GM19025 (cell line): ENCODE measurements around the gene GFY.

Experiments used
- ATAC-seq: cut with Tn5 transposase; IDR thresholded peaks from one replicate; pipeline ENCODE4 v1.9.1; 2021; ENCODE audit warnings: mild to moderate bottlenecking, low read depth, moderate library complexity; ENCODE audit not compliant: unreplicated experiment

The GFY gene

DNA sequence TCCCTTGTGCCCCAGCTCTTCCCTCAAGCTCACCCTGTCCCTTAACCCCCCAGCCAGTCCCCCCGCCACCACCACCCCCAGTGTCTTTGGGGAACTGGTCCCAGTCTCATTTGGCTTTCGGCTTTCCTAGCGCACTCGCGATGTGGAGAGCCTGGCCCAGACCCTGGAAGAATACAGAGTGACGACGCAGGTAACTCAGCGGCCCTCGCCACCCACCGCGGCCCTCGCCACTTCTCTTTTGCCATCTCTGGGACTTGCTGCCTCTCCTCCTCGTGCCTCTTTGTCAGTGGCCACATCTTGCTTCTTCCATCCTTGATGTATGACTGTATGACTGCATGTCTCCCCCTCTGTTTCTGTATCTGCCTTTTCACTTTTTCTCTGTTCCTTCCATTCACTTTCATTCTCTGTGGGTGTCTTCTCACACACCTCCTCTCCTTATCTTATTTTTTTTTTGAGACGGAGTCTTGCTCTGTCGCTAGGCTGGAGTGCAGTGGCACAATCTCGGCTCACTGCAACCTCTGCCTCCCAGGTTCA is 17.6 kb upstream of the GFY start:
- ATAC-seq, result no peak

DNA sequence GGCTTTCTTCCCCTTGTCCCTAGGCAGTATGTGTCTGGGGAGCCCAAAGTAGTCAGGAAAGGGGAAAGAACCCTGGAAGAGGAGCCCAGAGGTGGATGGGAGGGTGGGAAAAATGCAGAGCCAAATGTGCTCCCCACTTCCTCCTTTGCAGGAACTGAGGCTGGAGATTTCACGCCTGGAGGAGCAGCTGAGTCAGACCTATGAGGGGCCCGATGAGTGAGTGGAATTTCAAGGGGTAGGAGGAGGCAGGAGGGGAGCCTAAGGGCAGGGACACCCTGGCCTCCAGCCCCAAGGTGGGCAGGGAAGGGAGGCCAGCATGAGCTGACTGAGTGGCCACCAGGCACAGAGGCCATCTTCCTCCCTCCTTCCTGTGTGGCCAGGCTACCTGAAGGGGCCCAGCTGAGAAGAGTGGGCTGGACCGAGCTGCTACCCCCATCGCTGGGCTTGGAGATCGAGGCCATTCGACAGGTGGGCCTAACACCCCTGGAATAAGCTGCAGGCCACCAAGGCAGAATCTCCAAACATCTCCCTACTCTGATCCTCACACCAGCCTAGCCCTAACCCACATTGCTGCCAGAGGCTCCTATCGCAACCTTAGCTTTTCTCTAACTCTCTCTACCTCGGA is 16.3 kb upstream of the GFY start:
- no peak for ATAC-seq

DNA sequence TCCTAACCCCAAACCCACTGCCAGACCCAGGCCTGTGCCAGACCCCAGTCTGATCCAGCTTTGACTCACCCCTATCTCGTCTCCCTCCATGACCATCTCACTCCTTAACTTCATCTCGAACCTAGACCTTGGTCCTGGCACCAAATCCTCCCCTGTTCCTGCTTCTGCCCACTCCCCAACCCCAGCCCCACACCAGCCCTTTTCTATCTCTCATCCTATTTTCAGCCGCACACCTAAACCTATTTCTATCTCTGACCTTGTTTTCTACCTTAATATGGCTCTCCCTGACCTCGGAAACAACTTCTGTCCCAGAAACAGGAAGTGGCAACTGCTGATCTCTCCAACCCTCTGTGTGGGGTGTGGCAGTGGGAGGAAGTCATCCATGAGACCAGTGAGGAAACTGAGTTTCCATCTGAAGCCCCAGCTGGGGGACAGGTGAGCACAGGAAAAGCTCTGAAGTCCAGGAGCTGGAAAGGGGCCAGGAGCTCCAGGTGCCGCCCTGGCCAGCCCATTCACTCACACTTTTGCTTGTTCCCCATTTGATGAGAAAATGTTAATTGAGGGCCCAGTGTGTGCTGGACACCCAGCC is 15.7 kb upstream of the GFY start:
- ATAC-seq, result no peak

DNA sequence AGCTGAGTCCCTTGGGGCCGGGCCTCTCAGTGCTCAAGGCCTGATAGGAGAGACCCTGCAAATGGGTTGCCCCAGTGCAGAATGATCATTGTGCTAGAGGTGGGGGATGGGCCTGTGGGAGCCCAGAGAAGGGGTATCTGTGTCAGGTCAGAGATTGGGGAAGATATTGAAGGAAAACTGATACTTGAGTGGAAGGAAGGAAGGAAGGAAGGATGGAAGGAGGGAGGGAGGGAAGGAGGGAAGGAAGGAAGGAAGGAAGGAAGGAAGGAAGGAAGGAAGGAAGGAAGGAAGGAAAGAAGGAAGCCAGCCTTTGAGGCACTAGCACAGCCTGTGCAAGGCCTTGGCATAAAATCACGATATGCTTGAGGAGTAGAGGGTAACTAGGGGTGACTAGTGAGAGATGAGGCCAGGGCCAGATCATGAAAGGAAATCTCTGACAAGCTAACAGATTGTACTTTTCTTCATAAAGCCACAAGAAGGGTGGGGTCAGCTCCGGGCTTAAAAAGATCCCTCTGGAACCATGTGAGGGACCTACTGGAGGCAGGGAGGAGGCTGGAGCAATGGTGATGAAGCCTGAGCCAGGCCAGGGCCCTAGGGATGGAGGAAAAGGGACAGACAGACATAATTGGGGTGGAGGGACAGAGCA is 13.4 kb upstream of the GFY start:
- ATAC-seq, result no peak

DNA sequence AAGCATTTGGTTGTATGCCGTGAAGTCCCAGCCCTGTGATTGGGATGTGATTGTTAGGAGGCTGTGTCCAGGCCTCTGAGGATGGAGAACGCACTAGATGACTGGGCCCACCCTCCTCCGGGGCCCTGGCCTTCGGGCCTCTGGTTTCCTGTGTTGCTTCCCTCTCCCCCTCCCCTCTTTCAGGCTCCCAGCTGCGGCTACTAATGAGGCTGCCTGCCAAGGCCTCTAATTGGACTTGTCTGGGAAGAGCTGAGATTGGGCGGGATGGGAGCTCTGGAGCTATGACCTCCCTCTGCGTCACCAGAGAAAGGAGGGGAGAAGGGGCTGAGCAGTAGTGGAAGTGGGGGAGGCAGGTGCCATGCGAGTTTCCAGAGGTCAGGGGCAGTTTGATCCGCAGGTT is 11.8 kb upstream of the GFY start:
- no peak for ATAC-seq

DNA sequence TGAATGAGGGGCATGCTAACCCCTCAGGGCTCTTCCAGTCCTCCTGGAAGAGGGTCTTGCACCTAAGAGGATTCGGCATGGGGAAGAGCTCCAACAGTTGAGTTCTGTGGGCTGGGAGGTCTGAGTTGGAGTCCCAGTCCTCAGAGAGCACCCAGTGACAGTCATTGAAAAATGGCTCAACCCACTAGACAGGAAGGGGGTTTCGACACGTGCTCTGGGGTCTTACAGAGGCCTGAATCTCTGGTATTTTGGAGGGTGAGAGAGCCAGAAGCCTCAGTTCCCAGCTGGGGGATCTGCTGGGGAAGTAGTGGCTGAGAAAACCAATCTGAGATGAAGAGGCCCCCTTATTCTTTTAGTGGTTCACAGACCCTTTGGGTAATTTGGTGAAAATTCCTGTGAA is 10.9 kb upstream of the GFY start:
- ATAC-seq, result no peak

DNA sequence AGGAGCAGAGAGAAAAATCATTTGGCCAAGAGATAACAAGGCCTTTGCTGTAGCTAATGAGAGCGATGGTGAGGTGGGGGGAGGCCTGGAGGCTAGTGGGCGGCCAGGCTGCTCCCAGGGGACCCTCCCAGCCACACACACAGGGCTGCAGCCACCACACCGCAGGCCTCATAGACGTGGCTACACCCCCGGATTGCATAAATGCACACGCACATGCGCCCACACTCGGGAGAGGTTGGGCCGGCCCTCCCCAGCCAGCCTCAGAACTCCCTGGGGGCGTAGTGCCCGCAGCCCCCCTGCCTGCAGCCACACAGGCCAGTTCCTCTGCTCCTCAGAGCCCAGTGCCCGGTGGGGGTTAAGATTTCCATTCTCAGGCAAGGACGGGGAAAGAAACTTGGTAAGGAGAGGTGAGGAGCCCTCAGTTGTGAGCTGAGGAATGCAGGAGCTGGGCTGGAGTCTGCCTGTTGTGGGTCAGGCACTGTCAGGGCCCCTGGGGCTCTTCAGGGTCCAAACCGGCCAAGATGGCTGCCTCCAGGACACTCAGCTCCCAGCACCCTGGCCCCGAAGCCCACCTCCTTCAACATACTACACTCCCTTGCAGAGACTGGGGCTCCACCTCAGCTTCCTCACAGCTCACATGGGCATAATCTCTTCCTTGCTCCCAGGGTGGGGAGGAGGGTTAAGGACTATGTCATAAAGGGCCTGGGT is 9.9 kb upstream of the GFY start:
- no peak for ATAC-seq

DNA sequence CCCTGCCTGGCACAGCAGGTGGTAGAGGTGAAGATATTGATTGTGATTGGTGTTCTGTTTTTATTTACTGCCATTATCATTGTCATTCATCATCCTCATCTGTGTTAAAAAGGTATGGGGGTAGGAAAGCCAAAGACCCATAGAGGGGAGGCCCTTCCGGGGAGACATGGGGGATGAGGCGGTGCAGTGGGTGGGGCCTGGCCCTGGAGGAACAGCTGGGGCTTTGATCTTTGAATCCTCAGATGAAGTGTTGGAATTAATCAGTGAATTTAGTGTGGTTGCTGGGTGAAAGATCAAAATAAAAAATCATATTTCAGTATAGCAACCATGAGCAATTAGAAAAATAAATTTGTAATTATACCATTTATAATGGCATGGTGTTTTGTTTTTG is 9.4 kb upstream of the GFY start:
- ATAC-seq, result no peak

DNA sequence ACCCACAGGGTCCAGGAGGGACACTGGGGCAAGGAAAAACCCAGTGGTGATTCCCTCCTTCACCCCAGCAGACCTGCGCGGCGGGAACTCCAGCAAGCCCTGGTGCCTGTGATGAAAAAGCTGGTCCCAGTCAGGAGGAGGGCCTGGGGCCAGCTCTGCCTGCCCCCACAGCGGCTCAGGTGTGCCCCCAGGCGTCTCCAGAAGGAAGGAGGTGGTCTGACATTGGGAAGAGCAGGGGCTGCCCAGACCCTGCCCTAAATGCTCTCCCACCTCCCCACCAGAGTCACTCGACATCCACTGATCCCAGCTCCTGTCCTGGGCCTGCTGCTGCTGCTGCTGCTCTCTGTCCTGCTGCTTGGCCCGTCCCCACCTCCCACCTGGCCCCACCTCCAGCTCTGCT is 8.1 kb upstream of the GFY start:
- ATAC-seq, result no peak

DNA sequence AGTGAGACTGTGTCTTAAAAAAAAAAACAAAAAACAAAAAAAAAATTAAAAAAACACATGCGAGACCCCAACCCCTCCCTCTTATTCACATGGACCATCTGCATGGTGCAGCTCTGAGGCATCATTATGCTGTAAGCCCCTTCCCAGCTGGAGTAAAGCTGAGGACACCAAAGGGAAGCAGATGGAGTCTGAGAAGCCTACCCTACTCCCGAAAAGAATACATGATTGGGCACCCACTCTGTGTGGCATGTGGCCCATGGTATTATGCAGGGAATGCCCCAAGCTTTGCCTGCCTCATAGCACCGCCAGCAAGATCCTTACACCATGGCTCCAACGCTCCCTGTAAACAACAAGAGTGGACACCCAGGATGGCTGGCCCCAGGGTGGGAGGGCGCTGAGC is 6.7 kb upstream of the GFY start:
- no peak for ATAC-seq

DNA sequence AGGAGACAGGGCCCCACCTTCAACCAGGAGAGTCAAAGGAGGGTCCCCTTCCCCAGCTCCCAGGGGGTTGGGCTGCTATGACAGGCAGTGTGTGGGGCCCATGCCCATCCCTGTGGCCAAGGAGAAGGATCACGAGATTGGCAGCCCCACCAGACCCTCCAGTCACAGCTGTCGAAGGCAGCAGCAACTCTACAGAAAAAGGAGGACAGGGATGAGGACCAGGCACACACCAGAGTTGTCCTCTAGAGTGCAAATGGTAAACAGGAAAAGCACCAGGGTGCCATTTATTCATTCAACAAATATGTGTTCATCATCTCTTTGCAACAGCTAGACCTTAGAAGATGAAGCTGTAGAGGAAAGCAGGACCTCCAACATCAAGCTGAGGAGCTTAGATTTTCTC is 6.0 kb upstream of the GFY start:
- ATAC-seq, result no peak

DNA sequence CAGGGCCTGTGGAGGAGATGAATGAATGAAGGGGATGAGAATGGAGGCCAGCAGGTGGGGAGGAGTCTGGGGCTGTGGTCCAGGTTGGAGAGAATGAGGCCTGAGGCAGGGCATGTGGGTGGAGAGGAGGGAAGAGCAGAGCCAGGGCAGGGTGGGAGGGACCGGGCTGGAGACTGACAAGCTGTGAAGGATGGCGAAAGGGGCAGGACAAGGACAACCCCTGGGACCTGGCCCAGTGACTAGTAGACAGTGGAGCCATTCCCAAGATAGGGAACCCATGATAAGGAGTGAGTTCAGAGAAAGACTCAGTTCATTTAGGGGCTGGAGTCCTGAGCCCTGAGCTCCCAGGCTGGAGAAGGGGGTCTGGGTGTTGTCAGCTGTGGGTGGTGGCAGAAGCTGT is 5.0 kb upstream of the GFY start:
- ATAC-seq, result no peak

DNA sequence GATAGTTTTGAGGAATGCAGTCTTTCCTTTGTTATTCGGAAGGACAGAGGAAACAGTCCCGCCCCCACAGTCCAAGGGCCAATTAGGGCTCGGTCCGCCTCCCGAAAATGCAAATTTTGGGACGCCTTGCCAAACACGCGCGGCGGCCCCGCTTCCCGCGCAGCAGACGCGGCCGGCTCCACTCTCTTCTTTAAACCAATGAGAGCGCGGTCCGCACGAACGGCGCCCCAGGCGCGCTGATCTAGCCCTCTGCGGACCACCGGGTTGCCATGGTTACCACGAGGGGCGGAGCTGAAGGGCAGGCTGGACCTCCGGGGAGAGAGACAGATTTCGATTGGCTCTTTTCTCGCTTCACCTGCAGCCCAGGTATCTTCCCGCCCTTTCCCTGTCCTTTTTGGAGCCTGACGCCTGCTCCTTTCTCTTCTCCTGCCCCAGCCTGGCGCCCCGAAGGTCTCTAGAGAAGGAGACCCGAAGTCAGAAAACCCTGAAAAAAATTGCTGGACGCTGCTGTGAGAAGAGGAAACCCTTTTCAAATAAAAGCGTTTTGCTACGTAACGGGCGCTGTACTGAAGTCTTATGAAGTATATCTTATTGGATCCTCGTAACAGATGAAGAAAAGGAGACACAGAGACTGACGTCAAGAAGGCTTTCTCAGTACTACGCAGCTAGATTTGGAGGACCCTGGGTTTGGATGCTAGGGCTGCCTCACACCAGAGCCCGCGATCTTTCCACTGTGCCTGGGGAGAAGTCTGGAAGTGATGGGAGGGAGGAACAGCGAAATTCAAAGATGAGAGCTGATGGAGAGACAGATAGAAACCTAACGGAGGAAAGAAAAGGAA is 3.9 kb upstream of the GFY start:
- ATAC-seq, result no peak

DNA sequence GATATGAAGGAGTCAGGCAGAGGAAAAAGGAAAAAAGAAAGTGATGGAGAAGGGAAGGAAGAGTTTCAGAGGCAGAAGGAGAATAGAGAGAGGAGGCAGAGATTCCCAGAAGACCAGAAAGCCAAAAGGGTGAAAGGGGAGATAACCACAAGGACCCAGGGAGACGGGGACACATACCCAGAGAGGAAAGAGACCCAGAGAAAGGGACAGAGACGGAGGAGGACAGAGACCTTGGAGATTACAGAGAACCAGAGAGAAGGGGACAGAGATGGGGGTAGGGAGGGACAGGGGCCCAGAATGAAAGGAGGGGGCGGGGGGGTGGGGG is 3.3 kb upstream of the GFY start:
- ATAC-seq, result no peak

DNA sequence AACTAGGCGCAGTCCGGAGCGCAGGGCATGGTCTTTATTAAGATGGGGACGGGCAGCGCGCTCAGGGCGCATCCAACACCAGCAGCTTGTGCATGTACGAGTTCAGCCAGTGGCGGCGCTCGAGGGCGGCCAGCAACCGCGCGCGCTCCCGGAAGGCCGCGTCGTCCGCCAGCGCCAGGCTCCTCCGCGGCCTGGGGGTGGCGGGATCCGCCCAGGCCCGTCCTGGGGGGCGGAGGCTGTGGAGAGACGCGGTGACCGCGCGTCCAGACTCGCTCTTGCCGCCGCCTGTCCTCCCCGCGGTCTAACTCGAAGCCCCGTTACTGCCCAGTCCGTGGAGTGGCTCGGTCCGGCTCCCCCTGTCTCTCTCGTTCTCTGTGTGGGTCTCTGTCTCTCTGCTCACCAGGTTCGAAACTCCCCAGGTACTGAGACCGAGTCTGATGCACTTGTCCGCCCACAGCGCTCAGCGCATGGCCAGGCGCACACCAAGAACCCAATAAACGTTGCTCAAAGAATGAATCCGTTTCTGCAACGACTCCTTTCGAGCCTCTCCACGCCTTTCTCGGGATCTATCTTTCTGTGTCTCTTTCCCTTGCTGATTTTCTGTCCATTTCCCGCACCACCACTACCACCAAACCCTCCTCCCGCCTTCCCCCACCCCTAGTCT is 2.6 kb upstream of the GFY start:
- no peak for ATAC-seq

DNA sequence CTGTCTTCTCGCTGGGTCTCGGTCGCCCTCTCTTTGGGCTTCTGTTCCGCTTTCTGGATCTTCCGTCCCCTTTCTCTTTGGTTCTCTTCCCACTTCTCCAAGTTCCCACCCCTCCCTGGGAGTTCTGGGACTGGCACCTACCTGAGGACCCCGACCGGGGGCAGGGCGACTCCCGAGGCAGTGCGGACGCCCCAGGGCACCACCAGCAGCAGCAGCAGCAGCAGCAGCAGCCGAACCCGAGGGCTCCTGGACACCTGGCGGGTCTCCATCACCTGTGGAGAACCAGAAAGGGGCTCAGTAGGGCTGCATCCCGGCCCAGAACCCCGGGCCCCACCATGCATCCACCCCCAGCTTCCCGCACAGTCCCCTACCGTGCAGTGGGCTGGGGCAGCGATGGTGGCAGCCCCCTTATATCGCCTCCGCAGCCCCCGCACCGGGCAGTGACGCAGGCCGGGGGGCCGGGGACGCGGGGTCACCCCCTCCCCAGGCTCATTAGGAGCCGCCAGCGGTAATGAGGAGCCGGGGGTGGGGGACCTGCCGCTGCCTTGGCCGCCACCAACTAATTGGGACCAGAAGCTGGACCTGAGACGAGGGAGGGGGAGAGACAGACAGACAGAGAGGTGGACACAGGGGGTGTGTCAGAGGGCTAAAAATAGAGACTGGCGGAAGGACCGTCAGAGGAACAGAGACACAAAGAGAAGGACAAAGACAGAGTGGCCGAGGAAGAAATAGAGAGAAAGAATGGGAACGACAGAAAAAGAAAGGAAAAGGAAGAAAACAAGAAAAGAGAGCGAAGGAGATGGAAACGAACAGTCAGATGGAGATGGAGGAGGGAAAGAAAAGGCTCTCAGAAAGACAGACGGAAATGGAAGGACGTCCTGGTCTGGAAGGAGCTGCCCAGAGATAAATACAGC is 1.9 kb upstream of the GFY start, which contains the start of gene PTH2:
Gene PTH2 (minus strand): TSS at position 371 of the 914 bp plus-strand sequence. CDS start 102 bp downstream, at position 269.
- no peak for ATAC-seq

DNA sequence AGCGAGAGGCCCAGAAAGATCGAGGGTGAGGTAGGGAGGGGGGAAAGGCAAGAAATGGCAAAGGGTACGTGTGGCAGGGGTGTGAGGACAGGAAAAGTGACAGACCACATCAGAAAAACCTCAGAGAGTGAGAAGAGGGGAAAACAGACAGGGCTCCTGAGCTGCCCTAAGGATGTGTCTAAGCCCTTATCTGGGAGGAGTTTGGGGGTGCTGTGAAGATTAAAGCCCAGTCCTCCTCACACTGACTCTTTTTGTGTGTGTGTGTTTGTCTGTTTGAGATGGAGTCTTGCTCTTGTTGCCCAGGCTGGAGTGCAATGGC is 1.2 kb upstream of the GFY start:
- no peak for ATAC-seq

DNA sequence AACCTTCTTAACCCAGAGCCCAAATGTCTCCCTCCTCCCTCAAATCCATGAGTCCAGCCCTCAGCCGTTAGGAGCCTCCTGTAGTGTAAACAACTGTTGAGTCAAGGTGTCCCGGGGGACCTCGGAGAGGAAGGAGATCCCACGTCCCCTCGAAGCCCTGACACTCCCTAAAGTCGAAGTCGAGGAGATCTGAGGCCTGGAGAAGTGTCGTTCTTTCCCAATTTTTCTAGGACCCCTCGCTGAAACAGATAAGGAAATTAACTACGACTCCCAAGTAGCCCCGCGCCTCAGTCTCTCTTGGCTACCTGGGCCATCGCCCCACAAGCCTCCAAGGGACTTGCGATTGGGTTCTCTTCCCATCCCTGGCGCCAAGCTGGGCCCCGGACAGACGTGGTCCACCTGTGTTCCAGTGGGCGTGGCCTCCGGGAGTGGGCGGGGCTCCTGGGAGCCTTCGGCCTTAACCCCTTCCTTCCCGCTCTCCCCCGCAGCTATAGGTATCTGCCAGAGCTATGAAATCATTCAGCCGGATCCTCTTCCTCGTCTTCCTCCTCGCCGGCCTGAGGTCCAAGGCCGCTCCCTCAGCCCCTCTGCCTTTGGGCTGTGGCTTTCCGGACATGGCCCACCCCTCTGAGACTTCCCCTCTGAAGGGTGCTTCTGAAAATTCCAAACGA is 869 bp downstream of the GFY start:
- ATAC-seq, result no peak

DNA sequence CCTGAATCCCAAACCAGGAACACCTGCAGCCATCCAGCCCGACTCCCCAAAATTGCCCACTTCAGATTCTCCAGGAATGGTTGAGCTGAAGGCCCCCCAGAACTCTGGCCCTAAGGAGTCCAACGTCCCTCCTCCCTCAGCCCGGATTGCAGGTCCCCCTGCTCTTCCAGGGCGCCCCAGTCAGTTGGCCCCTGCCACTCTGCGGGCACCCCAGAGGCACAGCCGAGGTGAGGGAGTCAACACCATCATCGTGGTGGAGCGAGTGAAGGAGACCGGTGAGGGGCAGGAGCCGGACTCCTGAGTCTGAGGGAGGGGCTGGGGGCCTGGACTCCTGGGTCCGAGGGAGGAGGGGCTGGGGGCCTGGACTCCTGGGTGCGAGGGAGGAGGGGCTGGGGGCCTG is 2.2 kb downstream of the GFY start:
- no peak for ATAC-seq
